CD4-positive, alpha-beta T cell treated with Interleukin-21 for 1 hour (primary cell): ENCODE results near the gene TNNI2.

Experiments
- DNase-seq: peaks from one replicate; pipeline ENCODE4 v3.0.0-alpha.2; 2020

TNNI2 gene

GRCh38 chr11:1822648-1823375 is 16.0 kb upstream of the TNNI2 start:
- DNase-seq, result no peak

GRCh38 chr11:1823376-1824220 is 15.2 kb upstream of the TNNI2 start:
- DNase-seq, result no peak

- no peak for DNase-seq
Observed at GRCh38 chr11:1824221-1825038, 14.4 kb upstream of the TNNI2 start.

- DNase-seq, result no peak
Observed at GRCh38 chr11:1825039-1825740, 13.6 kb upstream of the TNNI2 start.

- no peak for DNase-seq
Observed at GRCh38 chr11:1825785-1826451, 12.9 kb upstream of the TNNI2 start.

GRCh38 chr11:1826552-1827094 is 12.2 kb upstream of the TNNI2 start:
- DNase-seq, result no peak

GRCh38 chr11:1827095-1827813 is 11.5 kb upstream of the TNNI2 start:
- no peak for DNase-seq

- no peak for DNase-seq
Observed at GRCh38 chr11:1827931-1828330, 10.8 kb upstream of the TNNI2 start.

- no peak for DNase-seq
Observed at GRCh38 chr11:1828542-1828941, 10.2 kb upstream of the TNNI2 start.

- DNase-seq, result no peak
Observed at GRCh38 chr11:1829039-1829820, 9.6 kb upstream of the TNNI2 start.

- no peak for DNase-seq
Observed at GRCh38 chr11:1830004-1830321, 8.8 kb upstream of the TNNI2 start.

- DNase-seq, result no peak
Observed at GRCh38 chr11:1830322-1831223, 8.2 kb upstream of the TNNI2 start.

- no peak for DNase-seq
Observed at GRCh38 chr11:1831338-1832210, 7.2 kb upstream of the TNNI2 start.

GRCh38 chr11:1832211-1832919 is 6.4 kb upstream of the TNNI2 start:
- DNase-seq, result peak; percentile 63

GRCh38 chr11:1832920-1833295 is 5.9 kb upstream of the TNNI2 start:
- DNase-seq, result no peak

GRCh38 chr11:1834062-1834610 is 4.6 kb upstream of the TNNI2 start:
- no peak for DNase-seq
